IMR-90 (cell line): ENCODE measurements around the gene C2. TPM values are rescaled to one million over a fixed set of nuclear protein-coding genes. Genes with fewer than 3 reads are reported as not detected.

Experiments used
- ATAC-seq: fragments of 200-7000 bp; cut with Tn5 transposase; 2 replicates; pipeline ENCODE4 v1.9.1; 2020; ENCODE audit warnings: low read depth, mild to moderate bottlenecking, moderate library complexity
- BruUV-seq: library from RNA; stranded (reverse); fragments of 400-500 nt; replicated peaks from 2 replicates; lab custom pipeline; 2021; lab: Mats Ljungman, UMichigan
- CTCF ChIA-PET: fragments of 300-600 bp; formaldehyde crosslinking; extraction: SDS; loops from one replicate; lab custom pipeline; 2021; ENCODE audit warnings: antibody characterized with exemption; lab: Yijun Ruan, JAX
- POLR2A ChIA-PET: fragments of 300-600 bp; sonication (Branson Sonifier 250); formaldehyde crosslinking; loops from one replicate; lab custom pipeline; 2022; ENCODE audit warnings: antibody characterized with exemption; ENCODE audit not compliant: unreplicated experiment; lab: Charles Lee
- DNase-seq: peaks from one replicate; pipeline ENCODE4 v3.0.0; 2013
- H2AFZ ChIP-seq: replicated peaks from 2 replicates; pipeline ENCODE3; 2013; ENCODE audit warnings: low read length, mild to moderate bottlenecking; ENCODE audit not compliant: poor library complexity
- H2AK5ac ChIP-seq: 2 replicates; pipeline ENCODE4 v1.6.1; 2013; ENCODE audit warnings: low read depth, low read length, inconsistent platforms
- H2AK9ac ChIP-seq: replicated peaks from 2 replicates; pipeline ENCODE3; 2013; ENCODE audit warnings: mild to moderate bottlenecking, low read depth, low read length, moderate library complexity; ENCODE audit not compliant: poor library complexity
- H2BK120ac ChIP-seq: 2 replicates; pipeline ENCODE4 v1.6.1; 2013; ENCODE audit warnings: low read depth, low read length, inconsistent platforms
- H2BK15ac ChIP-seq: 3 replicates; pipeline ENCODE4 v1.6.1; 2013; ENCODE audit warnings: low read depth, low read length, inconsistent platforms
- H2BK20ac ChIP-seq: 2 replicates; pipeline ENCODE4 v1.6.1; 2013; ENCODE audit warnings: low read depth, mild to moderate bottlenecking, inconsistent platforms, low read length, moderate library complexity
- H2BK5ac ChIP-seq: 2 replicates; pipeline ENCODE4 v1.6.1; 2013; ENCODE audit warnings: mild to moderate bottlenecking, low read depth, low read length, inconsistent platforms; ENCODE audit not compliant: poor library complexity, severe bottlenecking
- H3K14ac ChIP-seq: replicated peaks from 2 replicates; pipeline ENCODE4 v1.6.1; 2013; ENCODE audit warnings: low read depth, low read length, inconsistent platforms
- H3K18ac ChIP-seq: 2 replicates; pipeline ENCODE4 v1.6.1; 2013; ENCODE audit warnings: low read depth, low read length, control low read depth
- H3K23ac ChIP-seq: 2 replicates; pipeline ENCODE4 v1.6.1; 2013; ENCODE audit warnings: low read depth, low read length, inconsistent platforms
- H3K27ac ChIP-seq: 2 replicates; pipeline ENCODE4 v1.5.1; 2013; ENCODE audit warnings: mild to moderate bottlenecking, control low read depth, low read length; ENCODE audit not compliant: insufficient read depth
- H3K27me3 ChIP-seq: 2 replicates; pipeline ENCODE4 v1.6.1; 2013; ENCODE audit warnings: low read length; ENCODE audit not compliant: control insufficient read depth, insufficient read depth
- H3K36me3 ChIP-seq: 2 replicates; pipeline ENCODE4 v1.6.1; 2013; ENCODE audit warnings: low read length, mixed read lengths; ENCODE audit not compliant: control insufficient read depth, insufficient read depth
- H3K4ac ChIP-seq: 2 replicates; pipeline ENCODE4 v1.6.1; 2013; ENCODE audit warnings: low read depth, low read length, inconsistent platforms
- H3K4me1 ChIP-seq: 2 replicates; pipeline ENCODE4 v1.6.1; 2013; ENCODE audit warnings: low read length, mixed read lengths; ENCODE audit not compliant: control insufficient read depth, insufficient read depth
- H3K4me2 ChIP-seq: 2 replicates; pipeline ENCODE4 v1.6.1; 2013; ENCODE audit warnings: low read depth, mild to moderate bottlenecking, control low read depth, low read length, moderate library complexity
- H3K4me3 ChIP-seq: 2 replicates; pipeline ENCODE4 v1.5.1; 2013; ENCODE audit warnings: low read depth, mild to moderate bottlenecking, control low read depth, low read length, moderate library complexity; ENCODE audit not compliant: insufficient read depth
- H3K56ac ChIP-seq: 2 replicates; pipeline ENCODE4 v1.6.1; 2013; ENCODE audit warnings: low read length, inconsistent platforms; ENCODE audit not compliant: insufficient read depth; ENCODE audit errors: extremely low read depth
- H3K79me1 ChIP-seq, 2 experiments: 2 replicates each; pipeline ENCODE4 v1.6.1; 2013; ENCODE audit warnings: low read length in 2 of 2, inconsistent platforms in 1 of 2, low read depth in 1 of 2
- H3K9ac ChIP-seq: 2 replicates; pipeline ENCODE4 v1.6.1; 2013; ENCODE audit warnings: low read depth, low read length, control low read depth
- H3K9me1 ChIP-seq: 2 replicates; pipeline ENCODE4 v1.6.1; 2013; ENCODE audit warnings: low read length, inconsistent platforms; ENCODE audit not compliant: insufficient read depth
- H3K9me3 ChIP-seq: 2 replicates; pipeline ENCODE4 v1.6.1; 2013; ENCODE audit warnings: low read length; ENCODE audit not compliant: control insufficient read depth, insufficient read depth
- H4K20me1 ChIP-seq: 2 replicates; pipeline ENCODE4 v1.6.1; 2013; ENCODE audit warnings: low read length, inconsistent platforms; ENCODE audit not compliant: insufficient read depth
- H4K5ac ChIP-seq: 2 replicates; pipeline ENCODE4 v1.6.1; 2013; ENCODE audit warnings: mild to moderate bottlenecking, low read depth, low read length, control low read depth
- H4K8ac ChIP-seq, 2 experiments: 2 replicates each; pipeline ENCODE4 v1.6.1; 2013; ENCODE audit warnings: low read depth in 2 of 2, low read length in 2 of 2, control low read depth in 1 of 2, inconsistent platforms in 1 of 2
- H4K91ac ChIP-seq: 2 replicates; pipeline ENCODE4 v1.6.1; 2013; ENCODE audit warnings: low read depth, low read length, inconsistent platforms; ENCODE audit not compliant: insufficient read depth
- BHLHE40 ChIP-seq: fragments of 150-350 bp; IDR thresholded peaks from 2 replicates; pipeline ENCODE4 v1.6.1; 2016; ENCODE audit warnings: mild to moderate bottlenecking, low read depth, low read length
- CEBPB ChIP-seq: IDR thresholded peaks from 2 replicates; pipeline ENCODE4 v1.6.1; 2012; ENCODE audit warnings: low read depth, low read length, improper control_type of control experiment
- CHD1 ChIP-seq: IDR thresholded peaks from 2 replicates; pipeline ENCODE4 v1.6.1; 2012; ENCODE audit warnings: low read depth, low read length, improper control_type of control experiment
- FOS ChIP-seq: fragments of 150-350 bp; IDR thresholded peaks from 2 replicates; pipeline ENCODE4 v1.6.1; 2016; ENCODE audit warnings: low read depth, low read length
- MAFK ChIP-seq: IDR thresholded peaks from 2 replicates; pipeline ENCODE4 v1.6.1; 2012; ENCODE audit warnings: low read depth, low read length, improper control_type of control experiment
- MAZ ChIP-seq: IDR thresholded peaks from 2 replicates; pipeline ENCODE4 v1.6.1; 2012; ENCODE audit warnings: low read depth, mild to moderate bottlenecking, low read length, improper control_type of control experiment, moderate library complexity, borderline replicate concordance
- MXI1 ChIP-seq: IDR thresholded peaks from 2 replicates; pipeline ENCODE4 v1.6.1; 2012; ENCODE audit warnings: low read depth, mild to moderate bottlenecking, low read length, moderate library complexity, borderline replicate concordance
- NFE2L2 ChIP-seq: fragments of 150-350 bp; IDR thresholded peaks from 2 replicates; pipeline ENCODE4 v1.6.1; 2016; ENCODE audit warnings: low read depth, mild to moderate bottlenecking, low read length
- POLR2A ChIP-seq: IDR thresholded peaks from 2 replicates; pipeline ENCODE4 v1.6.1; 2012; ENCODE audit warnings: mild to moderate bottlenecking, low read depth, low read length
- RAD21 ChIP-seq: IDR thresholded peaks from 2 replicates; pipeline ENCODE4 v1.6.1; 2012; ENCODE audit warnings: low read length, improper control_type of control experiment
- RCOR1 ChIP-seq: IDR thresholded peaks from 2 replicates; pipeline ENCODE4 v1.6.1; 2012; ENCODE audit warnings: mild to moderate bottlenecking, low read length, improper control_type of control experiment; ENCODE audit not compliant: insufficient replicate concordance
- RFX5 ChIP-seq: IDR thresholded peaks from 2 replicates; pipeline ENCODE4 v1.8.0; 2012; ENCODE audit warnings: low read depth, mild to moderate bottlenecking, low read length, moderate library complexity
- SMC3 ChIP-seq: fragments of 150-350 bp; IDR thresholded peaks from 2 replicates; pipeline ENCODE4 v1.6.1; 2016; ENCODE audit warnings: low read depth, mild to moderate bottlenecking, antibody characterized with exemption, low read length, moderate library complexity
- WGBS, 2 experiments: methylation state at CpG; one replicate each; pipeline versions ENCODE4 v1.1.5 to v1.1.7; 2013; ENCODE audit warnings: missing lambda C conversion rate in 2 of 2; ENCODE audit not compliant: insufficient read length in 1 of 2; ENCODE audit errors: extremely low coverage in 2 of 2; 5-methylcytosine and 5-hydroxymethylcytosine counted together
- dilution Hi-C: fragments of 300-500 bp; cut with HindIII; formaldehyde crosslinking; loops from one replicate; pipeline ENCODE4 v1.14.3; 2018; ENCODE audit warnings: low sequenced_read_pairs; ENCODE audit not compliant: unreplicated experiment
- in situ Hi-C: fragments of 300-500 bp; cut with MboI; formaldehyde crosslinking; loops from 3 replicates; pipeline ENCODE4 v1.14.3; 2019; ENCODE audit warnings: low sequenced_read_pairs, inconsistent platforms, mixed read lengths
- intact Hi-C: fragments of 100-400 bp; cut with micrococcal nuclease; formaldehyde crosslinking; loops from 2 replicates; pipeline ENCODE4 v1.10.0; 2022
- polyA plus RNA-seq, 3 experiments: library from polyadenylated mRNA; depleted of rRNA; stranded (reverse); fragments of >200 nt; gene quantifications; 2 replicates each; pipeline ENCODE4 v1.2.3, GENCODE V29; 2012; ENCODE audit warnings: low replicate concordance in 1 of 3
- total RNA-seq: library from RNA; depleted of rRNA; stranded (reverse); fragments of >200 nt; gene quantifications from 2 replicates; pipeline ENCODE4 v1.2.3, GENCODE V29; 2012
- TF ChIP-seq, protein P1 (sequence below): fragments of 150-350 bp; IDR thresholded peaks from 2 replicates; pipeline ENCODE4 v1.6.1; 2016; ENCODE audit warnings: low read depth, mild to moderate bottlenecking, low read length, moderate library complexity, borderline replicate concordance
- TF ChIP-seq, protein P2 (sequence below): fragments of 150-350 bp; IDR thresholded peaks from 2 replicates; pipeline ENCODE4 v1.6.1; 2017; ENCODE audit warnings: mild to moderate bottlenecking, antibody characterized with exemption, low read length, low read depth
- TF ChIP-seq, protein P3 (sequence below): conservative IDR thresholded peaks from 2 replicates; pipeline ENCODE4 v1.5.1; 2012; ENCODE audit warnings: mild to moderate bottlenecking, low read depth, low read length, improper control_type of control experiment

Gene C2
- total and polyA plus RNA-seq, 2 of the 4 experiments (the other 2 are of a cell fraction): 0.18 to 0.19 TPM

DNA sequence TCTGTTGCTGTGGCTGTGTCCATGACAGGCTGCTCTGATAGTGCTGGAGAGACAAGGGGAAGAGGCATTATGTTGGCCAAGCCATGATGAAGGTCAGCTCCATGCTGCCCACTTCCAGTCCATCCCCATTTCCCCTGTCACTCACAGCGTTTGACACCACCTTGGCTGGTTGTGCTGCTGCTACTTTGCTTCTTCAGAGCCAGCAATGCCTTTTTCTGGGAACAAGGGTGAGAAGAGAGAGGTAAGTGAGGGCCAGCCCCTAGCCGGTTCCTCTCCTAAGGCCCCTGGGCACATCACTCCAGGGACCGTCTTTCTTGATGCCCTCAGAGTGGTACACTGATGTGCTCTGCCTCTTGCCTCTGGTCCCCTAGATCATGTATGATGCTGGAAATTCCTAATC lies 29.3 kb downstream of the C2 start:
- CTCF ChIA-PET: no interaction called here
- no peak overlapping the region for H3K4ac ChIP-seq
- no peaks in the 10 kb centered on the region for H3K27me3 ChIP-seq
- H2AK9ac ChIP-seq: no peak overlapping the region
- H3K4me1 ChIP-seq: peaks cover 7% of the 10 kb centered on the region; the same call in 1 of the 2 replicates
- H3K79me1 ChIP-seq: peaks cover 33 to 43% of the 10 kb centered on the region in 2 experiments
- no peak overlapping the region for H3K27ac ChIP-seq
- no peak overlapping the region for H4K5ac ChIP-seq
- no peak overlapping the region for H4K8ac ChIP-seq
- no peak overlapping the region for H3K14ac ChIP-seq
- BruUV-seq: no TSS peak
- no peak overlapping the region for H3K9ac ChIP-seq
- no peak for DNase-seq
- POLR2A ChIA-PET: no interaction called here
- no peak overlapping the region for H3K4me2 ChIP-seq
- TF ChIP-seq CEBPB (no peak), MAFK (no peak), RFX5 (no peak), POLR2A (no peak), RCOR1 (no peak), NFE2L2 (no peak), FOS (no peak), BHLHE40 (no peak), MAZ (no peak), SMC3 (no peak), RAD21 (no peak), CHD1 (no peak), MXI1 (no peak)
- TF ChIP-seq, protein P1, sequence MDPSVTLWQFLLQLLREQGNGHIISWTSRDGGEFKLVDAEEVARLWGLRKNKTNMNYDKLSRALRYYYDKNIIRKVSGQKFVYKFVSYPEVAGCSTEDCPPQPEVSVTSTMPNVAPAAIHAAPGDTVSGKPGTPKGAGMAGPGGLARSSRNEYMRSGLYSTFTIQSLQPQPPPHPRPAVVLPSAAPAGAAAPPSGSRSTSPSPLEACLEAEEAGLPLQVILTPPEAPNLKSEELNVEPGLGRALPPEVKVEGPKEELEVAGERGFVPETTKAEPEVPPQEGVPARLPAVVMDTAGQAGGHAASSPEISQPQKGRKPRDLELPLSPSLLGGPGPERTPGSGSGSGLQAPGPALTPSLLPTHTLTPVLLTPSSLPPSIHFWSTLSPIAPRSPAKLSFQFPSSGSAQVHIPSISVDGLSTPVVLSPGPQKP: no peak
- TF ChIP-seq, protein P2, sequence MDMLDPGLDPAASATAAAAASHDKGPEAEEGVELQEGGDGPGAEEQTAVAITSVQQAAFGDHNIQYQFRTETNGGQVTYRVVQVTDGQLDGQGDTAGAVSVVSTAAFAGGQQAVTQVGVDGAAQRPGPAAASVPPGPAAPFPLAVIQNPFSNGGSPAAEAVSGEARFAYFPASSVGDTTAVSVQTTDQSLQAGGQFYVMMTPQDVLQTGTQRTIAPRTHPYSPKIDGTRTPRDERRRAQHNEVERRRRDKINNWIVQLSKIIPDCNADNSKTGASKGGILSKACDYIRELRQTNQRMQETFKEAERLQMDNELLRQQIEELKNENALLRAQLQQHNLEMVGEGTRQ: no peak
- TF ChIP-seq, protein P3, sequence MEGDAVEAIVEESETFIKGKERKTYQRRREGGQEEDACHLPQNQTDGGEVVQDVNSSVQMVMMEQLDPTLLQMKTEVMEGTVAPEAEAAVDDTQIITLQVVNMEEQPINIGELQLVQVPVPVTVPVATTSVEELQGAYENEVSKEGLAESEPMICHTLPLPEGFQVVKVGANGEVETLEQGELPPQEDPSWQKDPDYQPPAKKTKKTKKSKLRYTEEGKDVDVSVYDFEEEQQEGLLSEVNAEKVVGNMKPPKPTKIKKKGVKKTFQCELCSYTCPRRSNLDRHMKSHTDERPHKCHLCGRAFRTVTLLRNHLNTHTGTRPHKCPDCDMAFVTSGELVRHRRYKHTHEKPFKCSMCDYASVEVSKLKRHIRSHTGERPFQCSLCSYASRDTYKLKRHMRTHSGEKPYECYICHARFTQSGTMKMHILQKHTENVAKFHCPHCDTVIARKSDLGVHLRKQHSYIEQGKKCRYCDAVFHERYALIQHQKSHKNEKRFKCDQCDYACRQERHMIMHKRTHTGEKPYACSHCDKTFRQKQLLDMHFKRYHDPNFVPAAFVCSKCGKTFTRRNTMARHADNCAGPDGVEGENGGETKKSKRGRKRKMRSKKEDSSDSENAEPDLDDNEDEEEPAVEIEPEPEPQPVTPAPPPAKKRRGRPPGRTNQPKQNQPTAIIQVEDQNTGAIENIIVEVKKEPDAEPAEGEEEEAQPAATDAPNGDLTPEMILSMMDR: no peak
- dilution Hi-C loops (no loop called here), in situ Hi-C loops (no loop called here), intact Hi-C loops (loop anchor here (5.0 kb wide), 1 partner anchor 156 kb away; no protein-coding TSS in a partner anchor)
- no peak overlapping the region for H2AK5ac ChIP-seq
- no peak overlapping the region for H3K56ac ChIP-seq
- no peak overlapping the region for H2BK20ac ChIP-seq
- no peak overlapping the region for H2BK120ac ChIP-seq
- H2BK15ac ChIP-seq: no peak overlapping the region
- no peak overlapping the region for H2AFZ ChIP-seq
- H3K23ac ChIP-seq: no peak overlapping the region
- no peak overlapping the region for H4K91ac ChIP-seq
- WGBS, 2 experiments: no CpG with 5 or more reads among the region's 3 CpGs
- H3K36me3 ChIP-seq: peaks cover 48% of the 10 kb centered on the region
- H3K9me3 ChIP-seq: no peaks in the 10 kb centered on the region
- no peak overlapping the region for H3K4me3 ChIP-seq
- H3K9me1 ChIP-seq: peaks cover 12% of the 10 kb centered on the region
- no peak for ATAC-seq
- H2BK5ac ChIP-seq: no peak overlapping the region
- no peak overlapping the region for H3K18ac ChIP-seq
- 0 out of 2 replicates have a peak, but pooled peaks cover 5% of the 10 kb centered on the region for H4K20me1 ChIP-seq
